IMR-90 (cell line): ENCODE measurements around the gene IGSF9B. TPM values are rescaled to one million over a fixed set of nuclear protein-coding genes. Genes with fewer than 3 reads are reported as not detected.

ENCODE experiments used
- ATAC-seq: fragments of 200-7000 bp; cut with Tn5 transposase; 2 replicates; pipeline ENCODE4 v1.9.1; 2020; ENCODE audit warnings: low read depth, mild to moderate bottlenecking, moderate library complexity
- BruUV-seq: library from RNA; stranded (reverse); fragments of 400-500 nt; replicated peaks from 2 replicates; lab custom pipeline; 2021; lab: Mats Ljungman, UMichigan
- CTCF ChIA-PET: fragments of 300-600 bp; formaldehyde crosslinking; extraction: SDS; loops from one replicate; lab custom pipeline; 2021; ENCODE audit warnings: antibody characterized with exemption; lab: Yijun Ruan, JAX
- POLR2A ChIA-PET: fragments of 300-600 bp; sonication (Branson Sonifier 250); formaldehyde crosslinking; loops from one replicate; lab custom pipeline; 2022; ENCODE audit warnings: antibody characterized with exemption; ENCODE audit not compliant: unreplicated experiment; lab: Charles Lee
- DNase-seq: peaks from one replicate; pipeline ENCODE4 v3.0.0; 2013
- H2AFZ ChIP-seq: replicated peaks from 2 replicates; pipeline ENCODE3; 2013; ENCODE audit warnings: low read length, mild to moderate bottlenecking; ENCODE audit not compliant: poor library complexity
- H2AK5ac ChIP-seq: 2 replicates; pipeline ENCODE4 v1.6.1; 2013; ENCODE audit warnings: low read depth, low read length, inconsistent platforms
- H2AK9ac ChIP-seq: replicated peaks from 2 replicates; pipeline ENCODE3; 2013; ENCODE audit warnings: mild to moderate bottlenecking, low read depth, low read length, moderate library complexity; ENCODE audit not compliant: poor library complexity
- H2BK120ac ChIP-seq: 2 replicates; pipeline ENCODE4 v1.6.1; 2013; ENCODE audit warnings: low read depth, low read length, inconsistent platforms
- H2BK15ac ChIP-seq: 3 replicates; pipeline ENCODE4 v1.6.1; 2013; ENCODE audit warnings: low read depth, low read length, inconsistent platforms
- H2BK20ac ChIP-seq: 2 replicates; pipeline ENCODE4 v1.6.1; 2013; ENCODE audit warnings: low read depth, mild to moderate bottlenecking, inconsistent platforms, low read length, moderate library complexity
- H2BK5ac ChIP-seq: 2 replicates; pipeline ENCODE4 v1.6.1; 2013; ENCODE audit warnings: mild to moderate bottlenecking, low read depth, low read length, inconsistent platforms; ENCODE audit not compliant: poor library complexity, severe bottlenecking
- H3K14ac ChIP-seq: replicated peaks from 2 replicates; pipeline ENCODE4 v1.6.1; 2013; ENCODE audit warnings: low read depth, low read length, inconsistent platforms
- H3K18ac ChIP-seq: 2 replicates; pipeline ENCODE4 v1.6.1; 2013; ENCODE audit warnings: low read depth, low read length, control low read depth
- H3K23ac ChIP-seq: 2 replicates; pipeline ENCODE4 v1.6.1; 2013; ENCODE audit warnings: low read depth, low read length, inconsistent platforms
- H3K27ac ChIP-seq: 2 replicates; pipeline ENCODE4 v1.5.1; 2013; ENCODE audit warnings: mild to moderate bottlenecking, control low read depth, low read length; ENCODE audit not compliant: insufficient read depth
- H3K27me3 ChIP-seq: 2 replicates; pipeline ENCODE4 v1.6.1; 2013; ENCODE audit warnings: low read length; ENCODE audit not compliant: control insufficient read depth, insufficient read depth
- H3K36me3 ChIP-seq: 2 replicates; pipeline ENCODE4 v1.6.1; 2013; ENCODE audit warnings: low read length, mixed read lengths; ENCODE audit not compliant: control insufficient read depth, insufficient read depth
- H3K4ac ChIP-seq: 2 replicates; pipeline ENCODE4 v1.6.1; 2013; ENCODE audit warnings: low read depth, low read length, inconsistent platforms
- H3K4me1 ChIP-seq: 2 replicates; pipeline ENCODE4 v1.6.1; 2013; ENCODE audit warnings: low read length, mixed read lengths; ENCODE audit not compliant: control insufficient read depth, insufficient read depth
- H3K4me2 ChIP-seq: 2 replicates; pipeline ENCODE4 v1.6.1; 2013; ENCODE audit warnings: low read depth, mild to moderate bottlenecking, control low read depth, low read length, moderate library complexity
- H3K4me3 ChIP-seq: 2 replicates; pipeline ENCODE4 v1.5.1; 2013; ENCODE audit warnings: low read depth, mild to moderate bottlenecking, control low read depth, low read length, moderate library complexity; ENCODE audit not compliant: insufficient read depth
- H3K56ac ChIP-seq: 2 replicates; pipeline ENCODE4 v1.6.1; 2013; ENCODE audit warnings: low read length, inconsistent platforms; ENCODE audit not compliant: insufficient read depth; ENCODE audit errors: extremely low read depth
- H3K79me1 ChIP-seq, 2 experiments: 2 replicates each; pipeline ENCODE4 v1.6.1; 2013; ENCODE audit warnings: low read length in 2 of 2, inconsistent platforms in 1 of 2, low read depth in 1 of 2
- H3K9ac ChIP-seq: 2 replicates; pipeline ENCODE4 v1.6.1; 2013; ENCODE audit warnings: low read depth, low read length, control low read depth
- H3K9me1 ChIP-seq: 2 replicates; pipeline ENCODE4 v1.6.1; 2013; ENCODE audit warnings: low read length, inconsistent platforms; ENCODE audit not compliant: insufficient read depth
- H3K9me3 ChIP-seq: 2 replicates; pipeline ENCODE4 v1.6.1; 2013; ENCODE audit warnings: low read length; ENCODE audit not compliant: control insufficient read depth, insufficient read depth
- H4K20me1 ChIP-seq: 2 replicates; pipeline ENCODE4 v1.6.1; 2013; ENCODE audit warnings: low read length, inconsistent platforms; ENCODE audit not compliant: insufficient read depth
- H4K5ac ChIP-seq: 2 replicates; pipeline ENCODE4 v1.6.1; 2013; ENCODE audit warnings: mild to moderate bottlenecking, low read depth, low read length, control low read depth
- H4K8ac ChIP-seq, 2 experiments: 2 replicates each; pipeline ENCODE4 v1.6.1; 2013; ENCODE audit warnings: low read depth in 2 of 2, low read length in 2 of 2, control low read depth in 1 of 2, inconsistent platforms in 1 of 2
- H4K91ac ChIP-seq: 2 replicates; pipeline ENCODE4 v1.6.1; 2013; ENCODE audit warnings: low read depth, low read length, inconsistent platforms; ENCODE audit not compliant: insufficient read depth
- RFX5 ChIP-seq: IDR thresholded peaks from 2 replicates; pipeline ENCODE4 v1.8.0; 2012; ENCODE audit warnings: low read depth, mild to moderate bottlenecking, low read length, moderate library complexity
- WGBS, 2 experiments: methylation state at CpG; one replicate each; pipeline versions ENCODE4 v1.1.5 to v1.1.7; 2013; ENCODE audit warnings: missing lambda C conversion rate in 2 of 2; ENCODE audit not compliant: insufficient read length in 1 of 2; ENCODE audit errors: extremely low coverage in 2 of 2; 5-methylcytosine and 5-hydroxymethylcytosine counted together
- dilution Hi-C: fragments of 300-500 bp; cut with HindIII; formaldehyde crosslinking; loops from one replicate; pipeline ENCODE4 v1.14.3; 2018; ENCODE audit warnings: low sequenced_read_pairs; ENCODE audit not compliant: unreplicated experiment
- in situ Hi-C: fragments of 300-500 bp; cut with MboI; formaldehyde crosslinking; loops from 3 replicates; pipeline ENCODE4 v1.14.3; 2019; ENCODE audit warnings: low sequenced_read_pairs, inconsistent platforms, mixed read lengths
- intact Hi-C: fragments of 100-400 bp; cut with micrococcal nuclease; formaldehyde crosslinking; loops from 2 replicates; pipeline ENCODE4 v1.10.0; 2022
- polyA plus RNA-seq, 3 experiments: library from polyadenylated mRNA; depleted of rRNA; stranded (reverse); fragments of >200 nt; gene quantifications; 2 replicates each; pipeline ENCODE4 v1.2.3, GENCODE V29; 2012; ENCODE audit warnings: low replicate concordance in 1 of 3
- total RNA-seq: library from RNA; depleted of rRNA; stranded (reverse); fragments of >200 nt; gene quantifications from 2 replicates; pipeline ENCODE4 v1.2.3, GENCODE V29; 2012

Gene IGSF9B
- total and polyA plus RNA-seq, 2 of the 4 experiments (the other 2 are of a cell fraction): under 0.01 to 0.10 TPM

GRCh38 chr11:133983660-133984316, 27.0 kb upstream of the IGSF9B start:
- Histone ChIP-seq H2BK15ac (no peak overlapping the region), H3K18ac (no peak overlapping the region), H3K79me1 (no peaks in the 10 kb centered on the region), H3K4me3 (no peak overlapping the region), H2BK5ac (no peak overlapping the region), H3K27me3 (peaks cover 8% of the 10 kb centered on the region; the same call in 1 of the 2 replicates), H3K4me2 (no peak overlapping the region), H3K4ac (no peak overlapping the region), H4K5ac (no peak overlapping the region), H3K23ac (no peak overlapping the region), H3K56ac (no peak overlapping the region), H2AK9ac (no peak overlapping the region), H3K14ac (no peak overlapping the region), H3K9ac (no peak overlapping the region), H3K27ac (no peak overlapping the region), H2BK20ac (no peak overlapping the region), H2AK5ac (no peak overlapping the region), H3K9me3 (no peaks in the 10 kb centered on the region), H2BK120ac (no peak overlapping the region), H3K36me3 (no peaks in the 10 kb centered on the region), H4K8ac (no peak overlapping the region), H4K20me1 (no peaks in the 10 kb centered on the region), H2AFZ (no peak overlapping the region), H3K9me1 (no peaks in the 10 kb centered on the region), H4K91ac (no peak overlapping the region), H3K4me1 (no peaks in the 10 kb centered on the region)
- intact Hi-C loops (no loop called here), dilution Hi-C loops (no loop called here), in situ Hi-C loops (no loop called here)
- BruUV-seq: no TSS peak
- no peak for TF ChIP-seq RFX5
- WGBS, 2 experiments: 69% methylated on average over 20 of the region's 28 CpGs; no CpG with 5 or more reads in 1 of the 2 experiments
- ChIA-PET CTCF (no interaction called here), POLR2A (no interaction called here)
- ATAC-seq (no peak), DNase-seq (no peak)
